ENCODE measurements around the gene BRD3OS.

DNA sequence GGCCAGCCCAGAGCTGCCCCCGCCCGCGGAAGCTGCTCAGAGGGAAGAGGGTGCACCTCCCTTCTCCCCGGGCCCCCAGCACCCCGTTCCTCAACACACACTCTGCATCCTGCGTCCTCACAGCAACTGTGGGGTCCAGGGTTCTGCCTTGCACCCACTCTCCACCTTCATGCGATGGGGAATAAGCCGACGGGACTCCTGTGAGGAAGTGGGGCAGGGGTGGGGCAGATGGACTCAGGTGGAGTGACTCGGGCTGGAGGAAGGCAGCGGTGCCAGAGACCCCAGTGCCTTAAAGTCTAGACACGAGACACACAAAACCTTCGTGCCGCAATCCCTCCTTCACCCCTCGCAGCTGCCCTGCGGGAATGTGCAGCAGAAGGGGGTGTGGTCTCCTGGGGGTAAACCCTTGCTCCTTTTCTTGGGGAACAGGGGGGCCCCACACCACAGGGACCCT is 33.9 kb downstream of the BRD3OS start:
- TF ChIP-seq, protein P1, sequence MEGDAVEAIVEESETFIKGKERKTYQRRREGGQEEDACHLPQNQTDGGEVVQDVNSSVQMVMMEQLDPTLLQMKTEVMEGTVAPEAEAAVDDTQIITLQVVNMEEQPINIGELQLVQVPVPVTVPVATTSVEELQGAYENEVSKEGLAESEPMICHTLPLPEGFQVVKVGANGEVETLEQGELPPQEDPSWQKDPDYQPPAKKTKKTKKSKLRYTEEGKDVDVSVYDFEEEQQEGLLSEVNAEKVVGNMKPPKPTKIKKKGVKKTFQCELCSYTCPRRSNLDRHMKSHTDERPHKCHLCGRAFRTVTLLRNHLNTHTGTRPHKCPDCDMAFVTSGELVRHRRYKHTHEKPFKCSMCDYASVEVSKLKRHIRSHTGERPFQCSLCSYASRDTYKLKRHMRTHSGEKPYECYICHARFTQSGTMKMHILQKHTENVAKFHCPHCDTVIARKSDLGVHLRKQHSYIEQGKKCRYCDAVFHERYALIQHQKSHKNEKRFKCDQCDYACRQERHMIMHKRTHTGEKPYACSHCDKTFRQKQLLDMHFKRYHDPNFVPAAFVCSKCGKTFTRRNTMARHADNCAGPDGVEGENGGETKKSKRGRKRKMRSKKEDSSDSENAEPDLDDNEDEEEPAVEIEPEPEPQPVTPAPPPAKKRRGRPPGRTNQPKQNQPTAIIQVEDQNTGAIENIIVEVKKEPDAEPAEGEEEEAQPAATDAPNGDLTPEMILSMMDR (IDR thresholded peaks at IDR 0.05) = no peak
- TF ChIP-seq, protein P2, sequence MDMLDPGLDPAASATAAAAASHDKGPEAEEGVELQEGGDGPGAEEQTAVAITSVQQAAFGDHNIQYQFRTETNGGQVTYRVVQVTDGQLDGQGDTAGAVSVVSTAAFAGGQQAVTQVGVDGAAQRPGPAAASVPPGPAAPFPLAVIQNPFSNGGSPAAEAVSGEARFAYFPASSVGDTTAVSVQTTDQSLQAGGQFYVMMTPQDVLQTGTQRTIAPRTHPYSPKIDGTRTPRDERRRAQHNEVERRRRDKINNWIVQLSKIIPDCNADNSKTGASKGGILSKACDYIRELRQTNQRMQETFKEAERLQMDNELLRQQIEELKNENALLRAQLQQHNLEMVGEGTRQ (IDR thresholded peaks at IDR 0.05; ENCODE audit: borderline replicate concordance, low read depth, low read length) = no peak
- TF ChIP-seq RXRA (IDR thresholded peaks at IDR 0.05; ENCODE audit: borderline replicate concordance, low read depth) = no peak
- TF ChIP-seq, protein P3, sequence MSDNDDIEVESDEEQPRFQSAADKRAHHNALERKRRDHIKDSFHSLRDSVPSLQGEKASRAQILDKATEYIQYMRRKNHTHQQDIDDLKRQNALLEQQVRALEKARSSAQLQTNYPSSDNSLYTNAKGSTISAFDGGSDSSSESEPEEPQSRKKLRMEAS (IDR thresholded peaks at IDR 0.05; ENCODE audit: low read depth) = no peak
